HG03571 (cell line): Measurements from ENCODE around the gene PCDHGA9.
A peak's percentile ranks its signal among the peaks of the same experiment; 100 is the strongest.
"Not testable (repeated sequence)": the region's sequence is repeated elsewhere in the genome, so short reads cannot be mapped to it uniquely, and the experiment has no call there.

Experiments used
- ATAC-seq: cut with Tn5 transposase; IDR thresholded peaks from one replicate; pipeline ENCODE4 v1.9.1; 2021; ENCODE audit not compliant: unreplicated experiment

The PCDHGA9 gene

DNA sequence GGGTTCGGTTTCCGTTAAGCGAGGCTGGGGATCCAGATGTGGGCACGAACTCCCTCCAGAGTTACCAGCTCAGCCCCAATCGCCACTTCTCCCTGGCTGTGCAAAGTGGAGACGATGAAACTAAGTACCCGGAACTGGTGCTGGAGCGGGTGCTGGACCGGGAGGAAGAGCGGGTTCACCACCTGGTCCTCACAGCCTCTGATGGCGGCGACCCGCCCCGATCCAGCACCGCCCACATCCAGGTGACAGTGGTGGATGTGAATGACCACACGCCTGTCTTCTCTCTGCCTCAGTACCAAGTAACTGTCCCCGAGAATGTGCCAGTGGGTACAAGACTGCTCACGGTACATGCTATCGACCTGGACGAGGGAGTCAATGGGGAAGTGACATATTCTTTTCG is 19.2 kb upstream of the PCDHGA9 start:
- no peak for ATAC-seq

DNA sequence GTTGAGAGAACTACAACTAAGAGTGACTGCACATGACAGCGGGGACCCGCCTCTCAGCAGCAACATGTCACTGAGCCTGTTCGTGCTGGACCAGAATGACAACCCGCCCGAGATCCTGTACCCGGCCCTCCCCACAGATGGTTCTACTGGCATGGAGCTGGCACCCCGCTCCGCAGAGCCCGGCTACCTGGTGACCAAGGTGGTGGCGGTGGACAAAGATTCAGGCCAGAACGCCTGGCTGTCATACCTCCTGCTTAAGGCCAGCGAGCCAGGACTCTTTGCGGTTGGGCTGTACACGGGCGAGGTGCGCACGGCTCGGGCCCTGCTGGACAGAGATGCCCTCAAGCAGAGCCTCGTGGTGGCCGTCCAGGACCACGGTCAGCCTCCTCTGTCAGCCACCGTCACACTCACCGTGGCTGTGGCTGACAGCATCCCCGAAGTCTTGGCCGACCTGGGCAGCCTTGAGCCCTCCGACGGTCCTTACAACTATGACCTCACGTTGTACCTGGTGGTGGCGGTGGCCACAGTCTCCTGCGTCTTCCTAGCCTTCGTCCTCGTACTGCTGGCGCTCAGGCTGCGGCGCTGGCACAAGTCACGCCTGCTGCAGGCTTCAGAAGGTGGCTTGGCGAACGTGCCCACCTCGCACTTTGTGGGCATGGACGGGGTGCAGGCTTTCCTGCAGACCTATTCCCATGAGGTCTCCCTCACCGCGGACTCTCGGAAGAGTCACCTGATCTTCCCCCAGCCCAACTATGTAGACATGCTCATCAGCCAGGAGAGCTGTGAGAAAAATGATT is 17.9 kb upstream of the PCDHGA9 start:
- ATAC-seq = no peak

DNA sequence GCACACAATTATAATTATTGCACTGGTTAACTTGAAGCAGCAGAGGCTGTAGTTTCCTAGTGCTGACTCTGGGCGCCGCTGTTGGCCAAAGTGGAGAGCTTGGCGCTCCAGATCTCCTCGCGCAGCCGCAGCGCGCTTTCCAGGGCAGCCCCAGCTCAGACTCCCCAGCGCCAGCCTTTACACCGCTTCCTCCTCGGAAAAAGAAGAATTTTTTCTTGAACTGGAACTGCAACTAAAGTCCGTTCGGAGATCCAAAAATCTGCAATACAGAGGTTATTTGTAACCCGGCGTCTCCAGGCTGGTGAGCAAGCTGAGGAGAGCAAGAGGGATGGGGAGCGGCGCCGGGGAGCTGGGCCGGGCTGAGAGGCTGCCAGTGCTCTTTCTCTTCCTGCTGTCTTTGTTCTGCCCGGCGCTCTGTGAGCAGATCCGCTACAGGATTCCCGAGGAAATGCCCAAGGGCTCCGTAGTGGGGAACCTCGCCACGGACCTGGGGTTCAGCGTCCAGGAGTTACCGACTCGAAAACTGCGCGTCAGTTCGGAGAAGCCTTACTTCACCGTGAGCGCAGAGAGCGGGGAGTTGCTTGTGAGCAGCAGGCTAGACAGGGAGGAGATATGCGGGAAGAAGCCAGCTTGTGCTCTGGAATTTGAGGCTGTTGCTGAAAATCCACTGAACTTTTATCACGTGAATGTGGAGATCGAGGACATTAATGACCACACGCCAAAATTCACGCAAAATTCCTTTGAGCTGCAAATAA is 14.8 kb upstream of the PCDHGA9 start, which contains the start of gene PCDHGB4:
Gene PCDHGB4 (plus strand): TSS at position 142 of the 755 bp plus-strand sequence. CDS start 187 bp downstream, at position 329.
- ATAC-seq = not testable (repeated sequence)

DNA sequence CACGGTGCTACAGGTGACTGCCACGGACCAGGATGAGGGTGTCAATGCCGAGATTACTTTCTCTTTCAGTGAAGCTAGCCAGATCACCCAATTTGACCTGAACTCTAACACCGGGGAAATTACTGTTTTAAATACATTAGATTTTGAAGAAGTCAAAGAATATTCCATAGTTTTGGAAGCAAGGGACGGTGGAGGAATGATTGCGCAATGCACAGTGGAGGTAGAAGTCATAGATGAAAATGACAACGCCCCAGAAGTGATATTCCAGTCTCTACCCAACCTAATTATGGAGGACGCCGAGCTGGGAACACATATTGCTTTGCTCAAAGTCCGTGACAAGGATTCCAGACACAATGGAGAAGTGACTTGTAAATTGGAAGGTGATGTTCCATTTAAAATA is 13.9 kb upstream of the PCDHGA9 start:
- ATAC-seq = no peak

DNA sequence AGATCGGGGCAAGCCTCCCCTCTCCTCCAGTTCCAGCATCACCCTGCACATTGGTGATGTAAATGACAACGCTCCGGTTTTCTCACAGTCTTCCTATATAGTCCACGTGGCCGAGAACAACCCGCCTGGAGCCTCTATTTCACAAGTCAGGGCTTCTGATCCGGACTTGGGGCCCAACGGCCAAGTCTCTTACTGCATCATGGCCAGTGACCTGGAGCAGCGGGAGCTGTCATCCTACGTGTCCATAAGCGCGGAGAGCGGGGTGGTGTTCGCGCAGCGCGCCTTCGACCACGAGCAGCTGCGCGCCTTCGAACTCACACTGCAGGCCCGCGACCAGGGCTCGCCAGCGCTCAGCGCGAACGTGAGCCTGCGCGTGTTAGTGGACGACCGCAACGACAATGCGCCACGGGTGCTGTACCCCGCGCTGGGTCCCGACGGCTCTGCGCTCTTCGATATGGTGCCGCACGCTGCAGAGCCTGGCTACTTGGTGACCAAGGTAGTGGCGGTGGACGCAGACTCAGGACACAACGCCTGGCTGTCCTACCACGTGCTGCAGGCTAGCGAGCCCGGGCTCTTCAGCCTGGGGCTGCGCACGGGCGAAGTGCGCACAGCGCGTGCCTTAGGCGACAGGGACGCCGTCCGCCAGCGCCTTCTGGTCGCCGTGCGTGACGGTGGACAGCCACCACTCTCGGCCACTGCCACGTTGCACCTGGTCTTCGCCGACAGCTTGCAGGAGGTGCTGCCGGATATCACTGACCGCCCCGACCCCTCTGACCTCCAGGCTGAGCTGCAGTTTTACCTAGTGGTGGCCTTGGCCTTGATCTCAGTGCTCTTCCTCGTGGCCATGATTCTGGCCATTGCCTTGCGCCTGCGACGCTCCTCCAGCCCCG is 13.2 kb upstream of the PCDHGA9 start:
- ATAC-seq = no peak

DNA sequence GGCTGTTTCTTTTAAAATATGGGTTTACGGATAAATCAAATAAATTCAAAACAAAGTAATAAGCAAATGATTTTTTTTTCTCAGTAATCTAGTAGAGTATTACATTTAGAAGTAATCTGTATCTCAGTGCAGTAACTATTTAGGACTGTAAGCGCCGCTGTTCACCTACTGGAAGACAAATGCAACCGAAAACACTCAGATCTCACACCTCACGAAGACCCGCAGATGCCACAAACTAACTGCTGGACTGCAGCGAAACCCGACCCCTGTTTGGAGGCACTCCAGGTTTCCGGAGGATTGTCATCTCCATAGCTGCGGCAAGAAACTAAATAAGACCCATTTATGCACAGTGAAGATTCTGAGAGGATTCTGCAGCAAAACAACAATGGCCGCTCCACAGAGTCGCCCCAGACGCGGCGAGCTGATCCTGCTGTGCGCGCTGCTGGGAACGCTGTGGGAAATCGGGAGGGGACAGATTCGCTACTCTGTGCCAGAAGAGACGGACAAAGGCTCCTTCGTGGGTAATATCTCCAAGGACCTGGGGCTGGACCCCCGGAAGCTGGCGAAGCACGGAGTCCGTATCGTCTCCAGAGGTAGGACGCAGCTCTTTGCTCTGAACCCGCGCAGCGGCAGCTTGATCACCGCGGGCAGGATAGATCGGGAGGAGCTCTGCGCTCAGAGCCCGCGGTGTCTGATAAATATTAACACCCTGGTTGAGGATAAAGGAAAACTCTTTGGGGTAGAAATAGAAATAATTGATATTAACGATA is 10.0 kb upstream of the PCDHGA9 start, which contains the start of gene PCDHGA8:
Gene PCDHGA8 (plus strand): TSS at position 205 of the 770 bp plus-strand sequence. CDS start 181 bp downstream, at position 386.
- ATAC-seq = no peak

DNA sequence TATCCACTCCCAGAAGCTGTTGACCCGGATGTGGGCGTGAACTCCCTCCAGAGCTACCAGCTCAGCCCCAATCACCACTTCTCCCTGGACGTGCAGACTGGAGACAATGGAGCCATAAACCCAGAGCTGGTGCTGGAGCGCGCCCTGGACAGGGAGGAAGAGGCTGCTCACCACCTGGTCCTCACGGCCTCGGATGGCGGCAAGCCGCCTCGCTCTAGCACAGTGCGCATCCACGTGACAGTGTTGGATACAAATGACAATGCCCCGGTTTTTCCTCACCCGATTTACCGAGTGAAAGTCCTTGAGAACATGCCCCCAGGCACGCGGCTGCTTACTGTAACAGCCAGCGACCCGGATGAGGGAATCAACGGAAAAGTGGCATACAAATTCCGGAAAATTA is 9.3 kb upstream of the PCDHGA9 start:
- no peak for ATAC-seq

DNA sequence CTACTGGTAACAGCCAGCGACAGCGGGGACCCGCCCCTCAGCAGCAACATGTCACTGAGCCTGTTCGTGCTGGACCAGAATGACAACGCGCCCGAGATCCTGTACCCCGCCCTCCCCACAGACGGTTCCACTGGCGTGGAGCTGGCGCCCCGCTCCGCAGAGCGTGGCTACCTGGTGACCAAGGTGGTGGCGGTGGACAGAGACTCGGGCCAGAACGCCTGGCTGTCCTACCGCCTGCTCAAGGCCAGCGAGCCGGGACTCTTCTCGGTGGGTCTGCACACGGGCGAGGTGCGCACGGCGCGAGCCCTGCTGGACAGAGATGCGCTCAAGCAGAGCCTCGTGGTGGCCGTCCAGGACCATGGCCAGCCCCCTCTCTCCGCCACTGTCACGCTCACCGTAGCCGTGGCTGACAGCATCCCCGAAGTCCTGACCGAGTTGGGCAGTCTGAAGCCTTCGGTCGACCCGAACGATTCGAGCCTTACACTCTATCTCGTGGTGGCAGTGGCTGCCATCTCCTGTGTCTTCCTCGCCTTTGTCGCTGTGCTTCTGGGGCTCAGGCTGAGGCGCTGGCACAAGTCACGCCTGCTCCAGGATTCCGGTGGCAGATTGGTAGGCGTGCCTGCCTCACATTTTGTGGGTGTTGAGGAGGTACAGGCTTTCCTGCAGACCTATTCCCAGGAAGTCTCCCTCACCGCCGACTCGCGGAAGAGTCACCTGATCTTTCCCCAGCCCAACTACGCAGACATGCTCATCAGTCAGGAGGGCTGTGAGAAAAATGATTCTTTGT is 8.0 kb upstream of the PCDHGA9 start:
- ATAC-seq = not testable (repeated sequence)

DNA sequence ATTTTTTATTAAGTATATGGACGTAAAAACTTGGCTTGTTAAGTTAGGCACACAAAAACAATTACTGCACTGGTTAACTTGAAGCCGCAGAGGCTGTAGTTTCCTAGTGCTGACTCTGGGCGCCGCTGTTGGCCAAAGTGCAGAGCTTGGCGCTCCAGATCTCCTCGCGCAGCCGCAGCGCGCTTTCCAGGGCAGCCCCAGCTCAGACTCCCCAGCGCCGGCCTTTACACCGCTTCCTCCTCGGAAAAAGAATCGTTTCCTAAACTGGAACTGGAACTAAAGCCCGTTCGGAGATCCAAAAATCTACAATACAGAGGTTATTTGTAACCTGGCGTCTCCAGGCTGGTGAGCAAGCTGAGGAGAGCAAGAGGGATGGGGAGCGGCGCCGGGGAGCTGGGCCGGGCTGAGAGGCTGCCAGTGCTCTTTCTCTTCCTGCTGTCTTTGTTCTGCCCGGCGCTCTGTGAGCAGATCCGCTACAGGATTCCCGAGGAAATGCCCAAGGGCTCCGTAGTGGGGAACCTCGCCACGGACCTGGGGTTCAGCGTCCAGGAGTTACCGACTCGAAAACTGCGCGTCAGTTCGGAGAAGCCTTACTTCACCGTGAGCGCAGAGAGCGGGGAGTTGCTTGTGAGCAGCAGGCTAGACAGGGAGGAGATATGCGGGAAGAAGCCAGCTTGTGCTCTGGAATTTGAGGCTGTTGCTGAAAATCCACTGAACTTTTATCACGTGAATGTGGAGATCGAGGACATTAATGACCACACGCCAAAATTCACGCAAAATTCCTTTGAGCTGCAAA is 4.6 kb upstream of the PCDHGA9 start, which contains the start of gene PCDHGB5:
Gene PCDHGB5 (plus strand): TSS at position 192 of the 796 bp plus-strand sequence. CDS start 181 bp downstream, at position 373.
- ATAC-seq = peak; percentile 88

DNA sequence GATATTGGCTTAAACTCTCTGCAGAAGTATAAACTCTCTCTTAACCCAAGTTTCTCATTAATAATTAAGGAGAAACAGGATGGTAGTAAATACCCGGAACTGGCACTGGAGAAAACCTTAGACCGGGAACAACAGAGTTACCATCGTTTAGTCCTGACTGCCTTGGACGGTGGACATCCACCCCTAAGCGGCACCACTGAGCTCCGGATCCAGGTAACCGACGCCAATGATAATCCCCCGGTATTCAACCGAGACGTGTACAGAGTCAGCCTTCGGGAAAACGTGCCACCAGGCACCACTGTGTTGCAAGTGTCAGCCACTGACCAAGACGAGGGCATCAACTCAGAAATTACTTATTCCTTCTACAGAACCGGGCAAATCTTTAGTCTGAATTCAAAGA is 4.0 kb upstream of the PCDHGA9 start:
- ATAC-seq = no peak

DNA sequence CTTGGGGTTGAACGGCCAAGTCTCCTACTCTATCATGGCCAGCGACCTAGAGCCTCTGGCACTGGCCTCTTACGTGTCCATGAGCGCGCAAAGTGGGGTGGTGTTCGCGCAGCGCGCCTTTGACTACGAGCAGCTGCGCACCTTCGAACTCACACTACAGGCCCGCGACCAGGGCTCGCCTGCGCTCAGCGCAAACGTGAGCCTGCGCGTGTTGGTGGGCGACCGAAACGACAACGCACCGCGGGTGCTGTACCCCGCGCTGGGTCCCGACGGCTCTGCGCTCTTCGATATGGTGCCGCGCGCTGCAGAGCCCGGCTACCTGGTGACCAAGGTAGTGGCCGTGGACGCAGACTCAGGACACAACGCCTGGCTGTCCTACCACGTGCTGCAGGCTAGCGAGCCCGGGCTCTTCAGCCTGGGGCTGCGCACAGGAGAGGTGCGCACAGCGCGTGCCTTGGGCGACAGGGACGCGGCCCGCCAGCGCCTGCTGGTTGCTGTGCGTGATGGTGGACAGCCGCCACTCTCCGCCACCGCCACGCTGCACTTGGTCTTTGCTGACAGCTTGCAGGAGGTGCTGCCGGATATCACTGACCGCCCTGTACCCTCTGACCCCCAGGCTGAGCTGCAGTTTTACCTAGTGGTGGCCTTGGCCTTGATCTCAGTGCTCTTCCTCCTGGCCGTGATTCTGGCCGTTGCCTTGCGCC is 2.9 kb upstream of the PCDHGA9 start:
- no peak for ATAC-seq

DNA sequence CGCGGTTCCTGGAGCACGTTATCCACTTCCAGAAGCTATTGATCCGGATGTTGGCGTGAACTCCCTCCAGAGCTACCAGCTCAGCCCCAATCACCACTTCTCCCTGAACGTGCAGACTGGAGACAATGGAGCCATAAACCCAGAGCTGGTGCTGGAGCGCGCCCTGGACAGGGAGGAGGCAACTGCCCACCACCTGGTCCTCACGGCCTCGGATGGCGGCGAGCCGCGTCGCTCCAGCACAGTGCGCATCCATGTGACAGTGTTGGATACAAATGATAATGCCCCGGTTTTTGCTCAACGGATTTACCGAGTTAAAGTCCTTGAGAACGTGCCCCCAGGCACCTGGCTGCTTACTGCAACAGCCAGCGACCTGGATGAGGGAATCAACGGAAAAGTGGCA is 809 bp downstream of the PCDHGA9 start:
- ATAC-seq = no peak

DNA sequence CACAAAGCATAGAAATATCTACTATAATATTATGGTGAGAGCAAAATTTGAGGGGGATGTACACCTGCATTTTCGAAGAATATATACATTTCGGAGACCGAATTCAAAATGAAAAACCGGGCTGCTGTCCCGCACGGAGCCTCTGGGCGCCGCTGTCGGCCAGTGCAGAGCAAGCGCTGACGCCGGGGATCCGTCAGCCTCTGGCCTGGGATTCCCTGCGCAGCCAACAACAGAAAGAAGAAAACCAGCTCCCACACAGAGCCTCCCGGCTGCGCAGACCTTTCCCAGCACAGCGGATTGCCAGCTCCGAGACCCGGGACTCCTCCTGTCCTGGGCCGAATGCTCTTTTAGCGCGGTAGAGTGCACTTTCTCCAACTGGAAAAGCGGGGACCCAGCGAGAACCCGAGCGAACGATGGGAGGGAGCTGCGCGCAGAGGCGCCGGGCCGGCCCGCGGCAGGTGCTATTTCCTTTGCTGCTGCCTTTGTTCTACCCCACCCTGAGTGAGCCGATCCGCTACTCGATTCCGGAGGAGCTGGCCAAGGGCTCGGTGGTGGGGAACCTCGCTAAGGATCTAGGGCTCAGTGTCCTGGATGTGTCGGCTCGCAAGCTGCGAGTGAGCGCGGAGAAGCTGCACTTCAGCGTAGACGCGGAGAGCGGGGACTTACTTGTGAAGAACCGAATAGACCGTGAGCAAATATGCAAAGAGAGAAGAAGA is 5.4 kb downstream of the PCDHGA9 start, which contains the start of gene PCDHGB6:
Gene PCDHGB6 (plus strand): TSS at position 232 of the 716 bp plus-strand sequence. CDS start 182 bp downstream, at position 414.
- not testable (repeated sequence) for ATAC-seq

DNA sequence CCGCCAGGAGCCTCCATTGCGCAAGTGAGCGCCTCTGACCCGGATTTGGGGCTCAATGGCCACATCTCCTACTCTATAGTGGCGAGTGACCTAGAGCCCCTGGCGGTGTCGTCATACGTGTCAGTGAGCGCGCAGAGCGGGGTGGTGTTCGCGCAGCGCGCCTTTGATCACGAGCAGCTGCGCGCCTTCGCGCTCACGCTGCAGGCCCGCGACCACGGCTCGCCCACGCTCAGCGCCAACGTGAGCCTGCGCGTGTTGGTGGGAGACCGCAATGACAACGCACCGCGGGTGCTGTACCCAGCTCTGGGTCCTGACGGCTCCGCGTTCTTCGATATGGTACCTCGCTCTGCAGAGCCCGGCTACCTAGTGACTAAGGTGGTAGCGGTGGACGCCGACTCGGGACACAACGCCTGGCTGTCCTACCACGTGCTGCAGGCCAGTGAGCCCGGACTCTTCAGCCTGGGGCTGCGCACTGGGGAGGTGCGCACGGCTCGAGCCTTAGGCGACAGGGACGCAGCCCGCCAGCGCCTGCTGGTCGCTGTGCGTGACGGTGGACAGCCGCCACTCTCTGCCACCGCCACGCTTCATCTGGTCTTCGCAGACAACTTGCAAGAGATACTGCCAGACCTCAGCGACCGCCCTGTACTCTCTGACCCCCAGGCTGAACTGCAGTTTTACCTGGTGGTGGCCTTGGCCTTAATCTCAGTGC is 7.2 kb downstream of the PCDHGA9 start:
- no peak for ATAC-seq

DNA sequence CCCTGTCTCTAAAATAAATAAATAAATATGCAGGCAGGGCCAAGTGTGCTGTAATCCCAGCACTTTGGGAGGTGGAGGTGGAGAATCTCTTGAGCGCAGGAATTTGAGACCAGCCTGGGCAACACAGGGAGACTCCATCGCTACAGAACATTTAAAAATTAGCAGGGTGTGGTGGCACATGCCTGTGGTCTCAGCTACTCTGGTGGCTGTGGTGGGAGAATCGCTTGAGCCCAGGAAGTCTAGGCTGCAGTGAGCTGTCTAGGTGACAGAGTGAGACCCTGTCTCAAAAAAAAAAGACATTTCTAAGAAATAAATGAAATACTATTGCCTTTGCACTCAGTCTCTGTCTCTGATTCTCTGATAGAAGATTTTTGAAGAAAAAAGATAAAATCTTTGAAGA is 9.0 kb downstream of the PCDHGA9 start:
- ATAC-seq = no peak

DNA sequence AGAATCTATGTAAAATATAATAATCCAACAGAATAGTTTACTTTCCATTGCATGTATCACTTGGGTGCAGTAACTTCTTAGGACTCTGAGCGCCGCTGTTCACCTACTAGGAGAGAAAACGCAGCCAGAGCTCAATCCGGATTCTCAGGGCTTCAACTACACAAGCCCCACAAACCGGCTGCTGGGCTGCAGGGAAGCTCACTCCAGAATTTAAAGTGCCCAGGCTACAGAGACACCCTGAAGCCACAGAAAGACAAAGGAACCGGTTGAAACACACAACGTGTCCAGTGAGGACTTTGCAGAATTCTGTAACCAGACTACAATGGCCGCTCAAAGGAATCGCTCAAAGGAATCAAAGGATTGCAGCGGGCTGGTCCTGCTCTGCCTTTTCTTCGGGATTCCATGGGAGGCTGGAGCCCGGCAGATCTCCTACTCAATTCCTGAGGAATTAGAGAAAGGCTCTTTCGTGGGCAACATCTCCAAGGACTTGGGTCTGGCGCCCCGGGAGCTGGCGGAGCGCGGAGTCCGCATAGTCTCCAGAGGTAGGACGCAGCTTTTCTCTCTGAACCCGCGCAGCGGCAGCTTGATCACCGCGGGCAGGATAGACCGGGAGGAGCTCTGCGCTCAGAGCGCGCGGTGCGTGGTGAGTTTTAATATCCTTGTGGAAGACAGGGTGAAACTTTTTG is 10.4 kb downstream of the PCDHGA9 start, which contains the start of gene PCDHGA10:
Gene PCDHGA10 (plus strand): TSS at position 134 of the 686 bp plus-strand sequence. CDS start 189 bp downstream, at position 323.
- ATAC-seq = peak; percentile 84
